HL-60 (cell line): ENCODE measurements around the gene HLCS.
"Not testable (repeated sequence)": the region's sequence is repeated elsewhere in the genome, so short reads cannot be mapped to it uniquely, and the experiment has no call there.

Experiments
- DNase-seq, 2 experiments: peaks; one replicate each; pipeline ENCODE4 v3.0.0-alpha.2; 2010 to 2020; ENCODE audit warnings: low read depth in 1 of 2, low spot score in 1 of 2
- H3K27ac ChIP-seq: fragments of 250-450 bp; sonication (Bioruptor Pico); replicated peaks from 2 replicates; pipeline ENCODE4 v1.5.1; 2020; ENCODE audit warnings: mild to moderate bottlenecking, moderate library complexity
- H3K27me3 ChIP-seq: fragments of 250-450 bp; sonication (Bioruptor Pico); 2 replicates; pipeline ENCODE4 v1.5.1; 2021; ENCODE audit warnings: mild to moderate bottlenecking, moderate library complexity; ENCODE audit not compliant: insufficient read depth, poor library complexity, severe bottlenecking
- H3K4me3 ChIP-seq: replicated peaks from 2 replicates; pipeline ENCODE4 v1.5.1; 2011; ENCODE audit warnings: mild to moderate bottlenecking, control low read depth, low read length; ENCODE audit not compliant: insufficient read depth
- GABPA ChIP-seq: IDR thresholded peaks from 2 replicates; pipeline ENCODE4 v1.6.1; 2012; ENCODE audit warnings: low read depth
- POLR2AphosphoS5 ChIP-seq: IDR thresholded peaks from 2 replicates; pipeline ENCODE4 v1.6.1; 2012; ENCODE audit warnings: low read depth
- SPI1 ChIP-seq: IDR thresholded peaks from 2 replicates; pipeline ENCODE4 v1.6.1; 2012; ENCODE audit warnings: low read depth, mild to moderate bottlenecking, borderline replicate concordance
- TF ChIP-seq, protein P1 (sequence below): IDR thresholded peaks from 2 replicates; pipeline ENCODE4 v1.6.1; 2012; ENCODE audit warnings: low read depth; ENCODE audit not compliant: insufficient replicate concordance
- TF ChIP-seq, protein P2 (sequence below): IDR thresholded peaks from one replicate; pipeline ENCODE4 v1.5.1; 2011; ENCODE audit warnings: low read length, control low read depth, inconsistent platforms; ENCODE audit not compliant: insufficient read depth

The HLCS gene

DNA sequence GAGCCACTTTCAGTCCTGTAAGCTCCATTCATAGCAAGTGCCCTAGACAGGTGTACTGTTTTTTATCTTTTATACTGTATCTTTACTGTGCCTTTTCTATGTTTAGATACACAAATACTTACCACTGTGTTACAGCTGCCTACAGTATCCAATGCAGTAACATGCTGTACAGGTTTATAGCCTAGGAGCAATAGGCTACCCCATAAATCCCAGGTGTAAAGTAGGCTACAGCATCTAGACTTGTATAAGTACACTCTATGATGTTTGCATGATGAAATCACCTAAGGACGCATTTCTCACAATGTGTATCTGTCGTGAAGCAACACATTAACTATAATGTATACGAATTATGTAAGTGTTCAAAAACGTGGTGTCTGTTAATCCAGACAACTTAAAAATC is 10.7 kb downstream of the HLCS start:
- DNase-seq: no peak
- H3K27me3 ChIP-seq: no peaks in the 10 kb centered on the region
- TF ChIP-seq GABPA (no peak), POLR2AphosphoS5 (no peak), SPI1 (no peak)
- TF ChIP-seq, protein P1, sequence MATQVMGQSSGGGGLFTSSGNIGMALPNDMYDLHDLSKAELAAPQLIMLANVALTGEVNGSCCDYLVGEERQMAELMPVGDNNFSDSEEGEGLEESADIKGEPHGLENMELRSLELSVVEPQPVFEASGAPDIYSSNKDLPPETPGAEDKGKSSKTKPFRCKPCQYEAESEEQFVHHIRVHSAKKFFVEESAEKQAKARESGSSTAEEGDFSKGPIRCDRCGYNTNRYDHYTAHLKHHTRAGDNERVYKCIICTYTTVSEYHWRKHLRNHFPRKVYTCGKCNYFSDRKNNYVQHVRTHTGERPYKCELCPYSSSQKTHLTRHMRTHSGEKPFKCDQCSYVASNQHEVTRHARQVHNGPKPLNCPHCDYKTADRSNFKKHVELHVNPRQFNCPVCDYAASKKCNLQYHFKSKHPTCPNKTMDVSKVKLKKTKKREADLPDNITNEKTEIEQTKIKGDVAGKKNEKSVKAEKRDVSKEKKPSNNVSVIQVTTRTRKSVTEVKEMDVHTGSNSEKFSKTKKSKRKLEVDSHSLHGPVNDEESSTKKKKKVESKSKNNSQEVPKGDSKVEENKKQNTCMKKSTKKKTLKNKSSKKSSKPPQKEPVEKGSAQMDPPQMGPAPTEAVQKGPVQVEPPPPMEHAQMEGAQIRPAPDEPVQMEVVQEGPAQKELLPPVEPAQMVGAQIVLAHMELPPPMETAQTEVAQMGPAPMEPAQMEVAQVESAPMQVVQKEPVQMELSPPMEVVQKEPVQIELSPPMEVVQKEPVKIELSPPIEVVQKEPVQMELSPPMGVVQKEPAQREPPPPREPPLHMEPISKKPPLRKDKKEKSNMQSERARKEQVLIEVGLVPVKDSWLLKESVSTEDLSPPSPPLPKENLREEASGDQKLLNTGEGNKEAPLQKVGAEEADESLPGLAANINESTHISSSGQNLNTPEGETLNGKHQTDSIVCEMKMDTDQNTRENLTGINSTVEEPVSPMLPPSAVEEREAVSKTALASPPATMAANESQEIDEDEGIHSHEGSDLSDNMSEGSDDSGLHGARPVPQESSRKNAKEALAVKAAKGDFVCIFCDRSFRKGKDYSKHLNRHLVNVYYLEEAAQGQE: no peak
- TF ChIP-seq, protein P2, sequence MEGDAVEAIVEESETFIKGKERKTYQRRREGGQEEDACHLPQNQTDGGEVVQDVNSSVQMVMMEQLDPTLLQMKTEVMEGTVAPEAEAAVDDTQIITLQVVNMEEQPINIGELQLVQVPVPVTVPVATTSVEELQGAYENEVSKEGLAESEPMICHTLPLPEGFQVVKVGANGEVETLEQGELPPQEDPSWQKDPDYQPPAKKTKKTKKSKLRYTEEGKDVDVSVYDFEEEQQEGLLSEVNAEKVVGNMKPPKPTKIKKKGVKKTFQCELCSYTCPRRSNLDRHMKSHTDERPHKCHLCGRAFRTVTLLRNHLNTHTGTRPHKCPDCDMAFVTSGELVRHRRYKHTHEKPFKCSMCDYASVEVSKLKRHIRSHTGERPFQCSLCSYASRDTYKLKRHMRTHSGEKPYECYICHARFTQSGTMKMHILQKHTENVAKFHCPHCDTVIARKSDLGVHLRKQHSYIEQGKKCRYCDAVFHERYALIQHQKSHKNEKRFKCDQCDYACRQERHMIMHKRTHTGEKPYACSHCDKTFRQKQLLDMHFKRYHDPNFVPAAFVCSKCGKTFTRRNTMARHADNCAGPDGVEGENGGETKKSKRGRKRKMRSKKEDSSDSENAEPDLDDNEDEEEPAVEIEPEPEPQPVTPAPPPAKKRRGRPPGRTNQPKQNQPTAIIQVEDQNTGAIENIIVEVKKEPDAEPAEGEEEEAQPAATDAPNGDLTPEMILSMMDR: no peak
- no peak overlapping the region for H3K4me3 ChIP-seq
- H3K27ac ChIP-seq: no peak overlapping the region

DNA sequence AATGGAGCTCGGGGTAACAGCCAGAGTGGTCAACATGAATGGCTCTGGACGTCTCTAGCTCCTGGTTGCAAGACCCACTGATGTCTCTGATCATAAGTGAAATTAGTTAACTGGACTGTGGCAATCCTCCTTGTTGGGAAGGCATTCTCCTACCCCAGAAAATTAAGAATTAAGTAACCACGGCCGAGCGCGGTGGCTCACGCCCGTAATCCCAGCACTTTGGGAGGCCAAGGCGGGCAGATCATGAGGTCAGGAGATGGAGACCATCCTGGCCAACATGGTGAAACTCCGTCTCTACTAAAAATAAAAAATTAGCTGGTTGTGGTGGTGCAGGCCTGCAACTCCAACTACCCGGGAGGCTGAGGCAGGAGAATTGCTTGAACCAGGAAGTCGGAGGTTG is 14.1 kb downstream of the HLCS start:
- H3K27me3 ChIP-seq, H3K4me3 ChIP-seq, DNase-seq, H3K27ac ChIP-seq: not testable (repeated sequence)

DNA sequence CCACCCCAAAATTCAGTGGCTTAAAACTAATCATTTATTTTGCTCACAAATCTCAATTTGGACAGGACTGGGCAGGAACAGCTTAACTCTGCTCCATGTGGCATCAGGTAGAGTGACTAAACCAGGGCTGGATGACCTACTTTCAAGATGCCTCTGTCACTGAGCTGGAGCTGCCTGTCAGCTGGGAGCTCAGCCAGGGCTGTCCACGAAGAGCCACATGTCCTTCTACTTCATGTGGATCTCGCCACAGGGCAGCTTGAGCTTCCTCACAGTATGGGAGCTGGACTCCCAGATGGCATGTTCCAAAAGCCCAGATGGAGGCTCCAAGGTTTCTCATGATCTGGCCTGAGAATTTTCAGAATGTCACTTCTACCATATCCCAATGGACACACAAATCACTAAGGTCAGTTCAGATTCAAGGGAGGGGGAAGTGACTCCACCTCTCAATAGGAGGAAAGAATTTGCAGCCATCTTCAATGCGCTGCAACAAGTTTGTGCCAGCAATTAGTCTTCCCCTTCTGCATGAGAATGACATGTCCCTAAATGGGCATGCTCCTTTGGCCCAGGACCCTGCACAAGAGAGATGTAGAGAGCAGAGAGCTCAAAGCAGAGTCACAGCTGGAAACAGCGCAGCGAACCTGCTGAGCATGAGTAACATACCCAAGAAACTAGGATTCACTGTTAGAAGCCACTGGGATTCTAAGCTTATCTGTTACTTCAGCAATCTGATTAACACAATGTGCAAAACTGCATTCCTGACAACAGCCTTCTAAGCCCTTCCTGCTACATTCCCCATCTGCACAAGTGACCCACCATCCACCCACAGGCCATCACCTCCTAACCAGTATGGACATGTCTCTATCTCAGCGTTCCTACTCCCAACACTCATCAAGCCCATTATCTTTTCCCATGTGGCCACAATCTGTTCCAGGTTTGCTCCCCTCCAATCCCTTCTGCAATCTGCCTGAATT is 17.0 kb downstream of the HLCS start:
- Histone ChIP-seq H3K4me3 (no peak overlapping the region), H3K27me3 (no peaks in the 10 kb centered on the region), H3K27ac (no peak overlapping the region)
- no peak for DNase-seq
- TF ChIP-seq, protein P1: no peak
- TF ChIP-seq SPI1: no peak
- TF ChIP-seq POLR2AphosphoS5: no peak
- TF ChIP-seq, protein P2: no peak
- no peak for TF ChIP-seq GABPA

DNA sequence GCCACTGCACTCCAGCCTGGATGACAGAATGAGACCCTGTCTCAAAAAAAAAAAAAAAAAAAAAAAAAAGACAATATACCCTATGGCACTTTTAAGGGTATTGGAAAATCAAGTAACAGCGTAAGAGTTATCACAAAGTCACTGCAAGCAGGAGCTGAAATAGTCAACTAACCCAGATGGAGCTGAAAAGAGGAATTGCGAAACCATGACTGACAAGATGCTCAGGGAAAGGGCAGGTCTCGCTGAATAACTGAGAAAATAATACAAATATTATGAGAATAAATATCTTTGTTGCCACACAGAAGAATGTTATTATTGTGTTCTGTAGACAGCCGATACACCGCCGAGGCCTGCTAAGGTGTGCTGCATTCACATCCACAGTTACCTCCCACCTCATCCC is 17.8 kb downstream of the HLCS start:
- H3K4me3 ChIP-seq: no peak overlapping the region
- H3K27me3 ChIP-seq: no peaks in the 10 kb centered on the region

More for the DNA sequence above, 17.8 kb downstream of the HLCS start:
- DNase-seq: no peak
- H3K27ac ChIP-seq: no peak overlapping the region
- TF ChIP-seq GABPA: no peak
- TF ChIP-seq, protein P1: no peak
- no peak for TF ChIP-seq SPI1
- TF ChIP-seq, protein P2: no peak
- TF ChIP-seq POLR2AphosphoS5: no peak
